DOHH2 (cell line): Measurements from ENCODE around the gene UNC13B.

Source experiments
- H3F3A ChIP-seq: fragments of 200-600 bp; sonication (generic), shearing (Covaris generic); 2 replicates; pipeline ENCODE4 v1.6.0; 2016; ENCODE audit warnings: antibody characterized with exemption, mild to moderate bottlenecking; ENCODE audit not compliant: control insufficient read depth, insufficient read depth
- H3K27ac ChIP-seq: fragments of 200-600 bp; sonication (generic); 2 replicates; pipeline ENCODE4 v1.5.1; 2014; ENCODE audit warnings: low read depth, mild to moderate bottlenecking, low read length, moderate library complexity
- H3K27me3 ChIP-seq: fragments of 200-600 bp; sonication (generic); 2 replicates; pipeline ENCODE4 v1.6.1; 2014; ENCODE audit warnings: mild to moderate bottlenecking, low read length, mixed read lengths; ENCODE audit not compliant: control insufficient read depth
- H3K36me3 ChIP-seq: fragments of 200-600 bp; sonication (generic); 2 replicates; pipeline ENCODE4 v1.6.1; 2014; ENCODE audit warnings: mild to moderate bottlenecking, low read length, moderate library complexity, mixed read lengths; ENCODE audit not compliant: control insufficient read depth
- H3K4me1 ChIP-seq: fragments of 200-600 bp; sonication (generic); 2 replicates; pipeline ENCODE4 v1.6.1; 2014; ENCODE audit warnings: mild to moderate bottlenecking, low read length, mixed read lengths; ENCODE audit not compliant: control insufficient read depth
- H3K4me2 ChIP-seq: fragments of 200-600 bp; sonication (generic); 2 replicates; pipeline ENCODE4 v1.6.0; 2014; ENCODE audit warnings: mild to moderate bottlenecking, low read length, moderate library complexity
- H3K4me3 ChIP-seq: fragments of 200-600 bp; sonication (generic); 2 replicates; pipeline ENCODE4 v1.5.1; 2014; ENCODE audit warnings: mild to moderate bottlenecking, low read length, mixed read lengths
- H3K79me2 ChIP-seq: fragments of 200-600 bp; sonication (generic); 2 replicates; pipeline ENCODE4 v1.6.1; 2014; ENCODE audit warnings: mild to moderate bottlenecking, low read length, mixed read lengths; ENCODE audit not compliant: control insufficient read depth
- H3K9me2 ChIP-seq: fragments of 200-600 bp; sonication (generic); replicated peaks from 2 replicates; pipeline ENCODE4 v1.6.1; 2014; ENCODE audit warnings: mild to moderate bottlenecking, low read length, mixed read lengths; ENCODE audit not compliant: control insufficient read depth
- H3K9me3 ChIP-seq: fragments of 200-600 bp; sonication (generic); 2 replicates; pipeline ENCODE4 v1.6.1; 2014; ENCODE audit warnings: antibody characterized with exemption, low read length, mixed read lengths; ENCODE audit not compliant: control insufficient read depth, insufficient read depth
- H4K20me1 ChIP-seq: fragments of 200-600 bp; sonication (generic); 2 replicates; pipeline ENCODE4 v1.6.0; 2014; ENCODE audit warnings: low read depth, mild to moderate bottlenecking, antibody characterized with exemption, low read length, moderate library complexity; ENCODE audit not compliant: control insufficient read depth, insufficient read depth
- EZH2phosphoT487 ChIP-seq: fragments of 200-600 bp; sonication (generic); IDR thresholded peaks from 2 replicates; pipeline ENCODE4 v1.6.1; 2017; ENCODE audit warnings: borderline replicate concordance, mild to moderate bottlenecking, antibody characterized with exemption, low read length, moderate library complexity, mixed read lengths
- TF ChIP-seq, protein P1 (sequence below): fragments of 200-600 bp; sonication (generic); IDR thresholded peaks from one replicate; pipeline ENCODE4 v1.5.1; 2014; ENCODE audit warnings: antibody characterized with exemption, mild to moderate bottlenecking, low read depth, low read length; ENCODE audit not compliant: poor library complexity, severe bottlenecking

UNC13B gene

DNA sequence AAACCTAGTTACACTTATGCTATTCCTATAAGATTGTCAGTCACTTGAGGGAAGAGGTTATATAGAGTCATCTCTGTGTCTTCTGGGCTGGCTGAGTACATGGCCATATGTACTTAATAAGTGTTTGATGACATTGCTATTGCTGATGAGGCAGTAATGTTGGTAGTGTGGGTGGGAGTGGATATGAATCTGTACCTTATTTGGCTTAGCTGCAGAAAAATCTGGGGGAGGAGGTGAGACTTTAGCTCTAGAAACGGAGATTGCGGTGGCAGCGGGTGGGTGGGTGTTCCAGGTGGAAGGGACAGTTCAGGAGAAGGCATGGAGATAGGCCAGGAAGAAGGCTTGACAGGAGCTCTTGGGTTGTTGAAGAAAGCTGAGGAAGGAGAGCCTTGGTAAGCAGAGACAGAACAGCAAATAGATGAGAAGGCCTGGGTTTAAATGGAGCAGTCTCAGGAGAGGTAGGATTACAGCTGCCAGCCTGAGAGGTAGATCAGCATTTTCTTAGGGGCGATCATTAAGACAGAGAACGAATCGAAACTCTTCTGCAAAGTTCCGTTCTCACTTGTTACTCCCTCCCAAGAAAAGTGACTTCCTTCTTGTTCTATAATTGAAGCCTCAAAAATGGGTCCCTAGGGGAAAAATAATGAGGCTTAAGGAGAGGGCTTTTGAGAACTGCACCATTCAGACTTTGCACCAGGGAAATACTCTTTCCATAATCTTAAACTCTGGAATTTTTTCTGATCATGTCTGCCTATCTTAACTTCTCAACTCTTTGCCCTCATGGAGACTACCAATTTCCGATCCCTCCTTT, 160.5 kb downstream of the UNC13B start:
- Histone ChIP-seq H3F3A (no peaks in the 10 kb centered on the region), H4K20me1 (no peaks in the 10 kb centered on the region), H3K36me3 (no peaks in the 10 kb centered on the region), H3K9me2 (no peaks in the 10 kb centered on the region), H3K4me2 (no peak overlapping the region), H3K4me3 (no peak overlapping the region), H3K27me3 (peaks cover 10% of the 10 kb centered on the region; the same call in 1 of the 2 replicates), H3K27ac (no peak overlapping the region), H3K79me2 (no peaks in the 10 kb centered on the region), H3K9me3 (no peaks in the 10 kb centered on the region), H3K4me1 (no peaks in the 10 kb centered on the region)
- no peak for TF ChIP-seq EZH2phosphoT487
- TF ChIP-seq, protein P1, sequence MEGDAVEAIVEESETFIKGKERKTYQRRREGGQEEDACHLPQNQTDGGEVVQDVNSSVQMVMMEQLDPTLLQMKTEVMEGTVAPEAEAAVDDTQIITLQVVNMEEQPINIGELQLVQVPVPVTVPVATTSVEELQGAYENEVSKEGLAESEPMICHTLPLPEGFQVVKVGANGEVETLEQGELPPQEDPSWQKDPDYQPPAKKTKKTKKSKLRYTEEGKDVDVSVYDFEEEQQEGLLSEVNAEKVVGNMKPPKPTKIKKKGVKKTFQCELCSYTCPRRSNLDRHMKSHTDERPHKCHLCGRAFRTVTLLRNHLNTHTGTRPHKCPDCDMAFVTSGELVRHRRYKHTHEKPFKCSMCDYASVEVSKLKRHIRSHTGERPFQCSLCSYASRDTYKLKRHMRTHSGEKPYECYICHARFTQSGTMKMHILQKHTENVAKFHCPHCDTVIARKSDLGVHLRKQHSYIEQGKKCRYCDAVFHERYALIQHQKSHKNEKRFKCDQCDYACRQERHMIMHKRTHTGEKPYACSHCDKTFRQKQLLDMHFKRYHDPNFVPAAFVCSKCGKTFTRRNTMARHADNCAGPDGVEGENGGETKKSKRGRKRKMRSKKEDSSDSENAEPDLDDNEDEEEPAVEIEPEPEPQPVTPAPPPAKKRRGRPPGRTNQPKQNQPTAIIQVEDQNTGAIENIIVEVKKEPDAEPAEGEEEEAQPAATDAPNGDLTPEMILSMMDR = no peak

GRCh38 chr9:35324966-35325365, 163.2 kb downstream of the UNC13B start:
- Histone ChIP-seq H3K9me3 (no peaks in the 10 kb centered on the region), H3F3A (no peaks in the 10 kb centered on the region), H3K27ac (no peak overlapping the region), H3K4me1 (no peaks in the 10 kb centered on the region), H3K4me3 (no peak overlapping the region), H3K4me2 (no peak overlapping the region), H3K36me3 (no peaks in the 10 kb centered on the region), H3K79me2 (no peaks in the 10 kb centered on the region), H3K27me3 (peaks cover 10% of the 10 kb centered on the region; the same call in 1 of the 2 replicates), H4K20me1 (no peaks in the 10 kb centered on the region), H3K9me2 (no peaks in the 10 kb centered on the region)
- TF ChIP-seq, protein P1 = no peak
- TF ChIP-seq EZH2phosphoT487 = no peak

- H4K20me1 ChIP-seq = no peaks in the 10 kb centered on the region
- H3K36me3 ChIP-seq = no peaks in the 10 kb centered on the region
- no peaks in the 10 kb centered on the region for H3K4me1 ChIP-seq
- H3K79me2 ChIP-seq = no peaks in the 10 kb centered on the region
- H3K9me2 ChIP-seq = no peaks in the 10 kb centered on the region
- H3K4me2 ChIP-seq = no peak overlapping the region
- no peak overlapping the region for H3K27ac ChIP-seq
- H3K4me3 ChIP-seq = no peak overlapping the region
- H3F3A ChIP-seq = no peaks in the 10 kb centered on the region
- no peak for TF ChIP-seq EZH2phosphoT487
- TF ChIP-seq, protein P1 = no peak
- H3K27me3 ChIP-seq = no peaks in the 10 kb centered on the region
- H3K9me3 ChIP-seq = no peaks in the 10 kb centered on the region
These were observed 171.7 kb downstream of the UNC13B start for GRCh38 chr9:35333551-35333950.
